K562 (cell line): ENCODE results near the gene NEUROD2. TPM values are rescaled to one million over a fixed set of nuclear protein-coding genes. Genes with fewer than 3 reads are reported as not detected.

Experiments
- ARHGAP35 ChIP-seq: fragments of 450-650 bp; IDR thresholded peaks from 2 replicates; pipeline ENCODE4 v1.6.1; 2018; ENCODE audit not compliant: partially characterized antibody
- BCOR ChIP-seq: fragments of 450-650 bp; IDR thresholded peaks from 2 replicates; pipeline ENCODE4 v1.6.1; 2016
- BHLHE40 ChIP-seq: IDR thresholded peaks from 2 replicates; pipeline ENCODE4 v1.6.1; 2011; ENCODE audit warnings: low read length, improper control_type of control experiment
- C11orf30 ChIP-seq: fragments of 450-650 bp; IDR thresholded peaks from 2 replicates; pipeline ENCODE4 v1.6.1; 2016; ENCODE audit warnings: low read depth, mild to moderate bottlenecking
- GATAD2B ChIP-seq: fragments of 450-650 bp; IDR thresholded peaks from 2 replicates; pipeline ENCODE4 v1.6.1; 2017; ENCODE audit warnings: mild to moderate bottlenecking, borderline replicate concordance
- GTF3C2 ChIP-seq: IDR thresholded peaks from 3 replicates; pipeline ENCODE4 v1.6.1; 2011; ENCODE audit warnings: borderline replicate concordance, mild to moderate bottlenecking, moderate library complexity; ENCODE audit not compliant: insufficient read length; ENCODE audit errors: extremely low read depth
- HMGN3 ChIP-seq: IDR thresholded peaks from 2 replicates; pipeline ENCODE4 v1.6.1; 2011; ENCODE audit warnings: borderline replicate concordance, low read depth, mild to moderate bottlenecking, mixed read lengths, low read length; ENCODE audit not compliant: insufficient read length; ENCODE audit errors: extremely low read depth
- HNRNPL ChIP-seq: fragments of 200-400 bp; formaldehyde crosslinking; IDR thresholded peaks from 2 replicates; pipeline ENCODE4 v1.6.1; 2017; ENCODE audit warnings: low read depth, mild to moderate bottlenecking, low read length
- JUNB ChIP-seq: fragments of 450-650 bp; formaldehyde crosslinking; conservative IDR thresholded peaks from 2 replicates; pipeline ENCODE4 v1.4.0; 2020; ENCODE audit warnings: mild to moderate bottlenecking
- KDM1A ChIP-seq, 2 experiments: fragments of 450-650 bp; IDR thresholded peaks; 2 replicates each; pipeline ENCODE4 v1.6.1; 2016; ENCODE audit warnings: mild to moderate bottlenecking in 2 of 2
- KDM4B ChIP-seq, 2 experiments: fragments of 450-650 bp in 1 of 2; sonication (generic) in 1 of 2; IDR thresholded peaks; 2 replicates each; pipeline ENCODE4 v1.6.1; 2016 to 2017; ENCODE audit warnings: borderline replicate concordance in 2 of 2, antibody characterized with exemption in 1 of 2, low read depth in 1 of 2, mild to moderate bottlenecking in 1 of 2
- L3MBTL2 ChIP-seq: fragments of 450-650 bp; IDR thresholded peaks from 2 replicates; pipeline ENCODE4 v1.6.1; 2016; ENCODE audit warnings: mild to moderate bottlenecking, moderate library complexity
- MEF2A ChIP-seq: IDR thresholded peaks from 2 replicates; pipeline ENCODE4 v1.6.1; 2011; ENCODE audit warnings: low read depth, mild to moderate bottlenecking, low read length, moderate library complexity; ENCODE audit not compliant: control insufficient read depth
- MYC ChIP-seq, 2 experiments: fragments of 250-450 bp in 1 of 2; sonication (Bioruptor Pico) in 1 of 2; IDR thresholded peaks; 2 replicates each; pipeline versions ENCODE4 v1.5.1 to v1.6.1; 2012 to 2021; ENCODE audit warnings: low read depth in 2 of 2, borderline replicate concordance in 1 of 2, improper control_type of control experiment in 1 of 2, low read length in 1 of 2, mild to moderate bottlenecking in 1 of 2, moderate library complexity in 1 of 2
- NFIC ChIP-seq: fragments of 450-650 bp; IDR thresholded peaks from 2 replicates; pipeline ENCODE4 v1.6.1; 2017; ENCODE audit warnings: mild to moderate bottlenecking, inconsistent platforms
- PTBP1 ChIP-seq: fragments of 200-400 bp; formaldehyde crosslinking; IDR thresholded peaks from 2 replicates; pipeline ENCODE4 v1.6.1; 2017; ENCODE audit warnings: low read depth, low read length
- RBM25 ChIP-seq: fragments of 200-400 bp; formaldehyde crosslinking; IDR thresholded peaks from 2 replicates; pipeline ENCODE4 v1.6.1; 2018; ENCODE audit warnings: low read length, low read depth, moderate library complexity; ENCODE audit not compliant: severe bottlenecking
- SRSF1 ChIP-seq: fragments of 200-400 bp; formaldehyde crosslinking; IDR thresholded peaks from 2 replicates; pipeline ENCODE4 v1.6.1; 2017; ENCODE audit warnings: mild to moderate bottlenecking, low read depth, low read length, moderate library complexity
- U2AF1 ChIP-seq: fragments of 200-400 bp; formaldehyde crosslinking; optimal IDR thresholded peaks from 2 replicates; pipeline ENCODE3; 2017; ENCODE audit warnings: mild to moderate bottlenecking, low read depth, low read length, moderate library complexity
- USF1 ChIP-seq: sonication (generic); formaldehyde crosslinking; IDR thresholded peaks from 2 replicates; pipeline ENCODE4 v1.9.0; 2022; ENCODE audit warnings: mild to moderate bottlenecking, missing genetic modification reagents
- ZBTB7A ChIP-seq: IDR thresholded peaks from 2 replicates; pipeline ENCODE4 v1.6.1; 2011; ENCODE audit warnings: low read depth, mild to moderate bottlenecking, low read length, moderate library complexity, borderline replicate concordance; ENCODE audit not compliant: control insufficient read depth
- ZEB2 ChIP-seq: fragments of 450-650 bp; IDR thresholded peaks from 2 replicates; pipeline ENCODE4 v1.6.1; 2016
- ZFP36 ChIP-seq: fragments of 150-350 bp; IDR thresholded peaks from 2 replicates; pipeline ENCODE4 v1.6.1; 2018; ENCODE audit warnings: low read length, low read depth; ENCODE audit not compliant: partially characterized antibody
- ZNF316 ChIP-seq: fragments of 450-650 bp; IDR thresholded peaks from 2 replicates; pipeline ENCODE4 v1.6.1; 2016
- ZNF436 ChIP-seq: fragments of 250-450, 450-650 bp; sonication (Bioruptor Pico); formaldehyde crosslinking; IDR thresholded peaks from 2 replicates; pipeline ENCODE4 v1.7.0; 2020; ENCODE audit warnings: mild to moderate bottlenecking
- ZNF766 ChIP-seq: fragments of 200-800 bp; sonication (Bioruptor generic); conservative IDR thresholded peaks from 2 replicates; pipeline ENCODE4 v1.6.1; 2016; ENCODE audit warnings: missing genetic modification characterization, missing compliant biosample characterization
- polyA plus RNA-seq, 8 experiments: library from polyadenylated mRNA; depleted of rRNA in 4 of 8; stranded (reverse) in 5 of 8; unstranded in 3 of 8; fragments of >200 nt; fragmentation: Nextera tagmentation in 2 of 8; fragmentation: Illumina TruSeq in 1 of 8; extraction: Ambion mirVana in 2 of 8; extraction: Trizol in 1 of 8; gene quantifications; 2 replicates each; pipeline versions ENCODE4 v1.2.1 to v1.2.3, GENCODE V29; 2011 to 2014; ENCODE audit warnings: inconsistent platforms in 1 of 8, missing spikeins in 1 of 8
- total RNA-seq, 7 experiments: library from RNA; depleted of rRNA in 6 of 7; stranded (reverse); fragments of >200 nt in 6 of 7; fragmentation: Illumina TruSeq in 2 of 7; extraction: Trizol in 2 of 7; gene quantifications; 2 replicates each; pipeline versions ENCODE4 v1.2.1 to v1.2.3, GENCODE V29; 2011 to 2021; ENCODE audit warnings: low replicate concordance in 1 of 7

NEUROD2 gene
- total and polyA plus RNA-seq, 9 of the 15 experiments (the other 6 are each of a cell fraction or from before 2014, with no cell fraction given) = not detected

GRCh38 chr17:39617446-39618245 is 9.9 kb upstream of the NEUROD2 start (continued):
- TF ChIP-seq MYC (IDR thresholded peaks at IDR 0.05; ENCODE audit: low read depth, low read length) (peak; percentile 36; the same call in 1 of the 2 replicates), MYC (CRISPR knock-in tag; IDR thresholded peaks at IDR 0.05; ENCODE audit: borderline replicate concordance, low read depth) (no peak), U2AF1 (no peak), ZNF316 (no peak), GTF3C2 (peak; percentile 58), GATAD2B (0 out of 2 replicates have a peak, but pooled peaks have one; percentile 31), NFIC (peak; percentile 71), RBM25 (peak; percentile 78), BCOR (peak; percentile 89), USF1 (CRISPR knock-in tag) (no peak), ZBTB7A (peak; percentile 74; the same call in 1 of the 2 replicates), KDM1A (IDR thresholded peaks at IDR 0.05) (peak in 1 of 2 experiments; percentile 65; a peak in 2 of 4 replicates), BHLHE40 (peak; percentile 82), HNRNPL (0 out of 2 replicates have a peak, but pooled peaks have one; percentile 7), ZEB2 (no peak), L3MBTL2 (peak; percentile 48; the same call in 1 of the 2 replicates), ARHGAP35 (no peak), MEF2A (no peak), C11orf30 (no peak), ZNF766 (CRISPR knock-in tag) (0 out of 2 replicates have a peak, but pooled peaks have one; percentile 33), SRSF1 (no peak), KDM4B (IDR thresholded peaks at IDR 0.05; ENCODE audit: borderline replicate concordance in 2 of 2, low read depth in 1 of 2) (no peak), PTBP1 (peak; percentile 83; the same call in 1 of the 2 replicates), ZNF436 (CRISPR knock-in tag) (peak; percentile 91), ZFP36 (peak; percentile 99), JUNB (CRISPR knock-in tag) (no peak), HMGN3 (peak; percentile 22)
